CD14-positive monocyte (primary cell): ENCODE measurements around the gene SPTSSB. TPM values are rescaled to one million over a fixed set of nuclear protein-coding genes. Genes with fewer than 3 reads are reported as not detected.

Experiments
- DNase-seq, 3 donors: peaks; one replicate each; pipeline ENCODE4 v3.0.0-alpha.2; 2011 to 2022
- H2AFZ ChIP-seq: 2 replicates; pipeline ENCODE4 v1.6.0; 2012; ENCODE audit warnings: mild to moderate bottlenecking, low read depth, low read length, inconsistent platforms; ENCODE audit not compliant: insufficient read depth, poor library complexity, severe bottlenecking
- H3K27ac ChIP-seq, 2 donors: 1 replicate in 1 of 2; 2 replicates in 1 of 2; pipeline ENCODE4 v1.5.1; 2012 to 2013; ENCODE audit warnings: low read length in 2 of 2, control low read depth in 1 of 2, inconsistent platforms in 1 of 2, low read depth in 1 of 2, mild to moderate bottlenecking in 1 of 2
- H3K27me3 ChIP-seq, 2 donors: one replicate each; pipeline versions ENCODE4 v1.6.0 to v1.6.1; 2011 to 2013; ENCODE audit warnings: low read length in 2 of 2; ENCODE audit not compliant: control insufficient read depth in 2 of 2, insufficient read depth in 2 of 2
- H3K36me3 ChIP-seq, 2 donors: replicated peaks in 1 of 2; 1 replicate in 1 of 2; 2 replicates in 1 of 2; pipeline versions ENCODE4 v1.5.1 to v1.6.1; 2012 to 2013; ENCODE audit warnings: low read length in 2 of 2, control low read depth in 1 of 2, inconsistent platforms in 1 of 2, mild to moderate bottlenecking in 1 of 2; ENCODE audit not compliant: insufficient read depth in 2 of 2, control insufficient read depth in 1 of 2
- H3K4me1 ChIP-seq, 2 donors: 1 replicate in 1 of 2; 2 replicates in 1 of 2; pipeline versions ENCODE4 v1.5.1 to v1.6.1; 2012 to 2013; ENCODE audit warnings: low read length in 2 of 2, control low read depth in 1 of 2, inconsistent platforms in 1 of 2, mild to moderate bottlenecking in 1 of 2, moderate library complexity in 1 of 2; ENCODE audit not compliant: insufficient read depth in 2 of 2, control insufficient read depth in 1 of 2
- H3K4me2 ChIP-seq: replicated peaks from 2 replicates; pipeline ENCODE3; 2012; ENCODE audit warnings: low read length, moderate library complexity, mild to moderate bottlenecking; ENCODE audit not compliant: poor library complexity, severe bottlenecking; ENCODE audit errors: extremely low read depth
- H3K4me3 ChIP-seq, 3 experiments: fragments of 200-600 bp in 1 of 3; sonication (generic) in 1 of 3; replicated peaks in 1 of 3; 1 replicate in 2 of 3; 2 replicates in 1 of 3; pipeline ENCODE4 v1.5.1; 2011 to 2013; ENCODE audit warnings: low read length in 3 of 3, mild to moderate bottlenecking in 3 of 3, control low read depth in 2 of 3, low read depth in 2 of 3, inconsistent platforms in 1 of 3, moderate library complexity in 1 of 3
- H3K79me2 ChIP-seq: 2 replicates; pipeline ENCODE4 v1.6.0; 2012; ENCODE audit warnings: mild to moderate bottlenecking, control low read depth, inconsistent platforms, low read length, moderate library complexity; ENCODE audit not compliant: insufficient read depth
- H3K9ac ChIP-seq: 2 replicates; pipeline ENCODE4 v1.6.0; 2017; ENCODE audit warnings: low read length, mild to moderate bottlenecking; ENCODE audit not compliant: insufficient read depth, poor library complexity, severe bottlenecking
- H3K9me3 ChIP-seq, 2 donors: replicated peaks in 1 of 2; 1 replicate in 1 of 2; 2 replicates in 1 of 2; pipeline versions ENCODE4 v1.5.1 to v1.6.1; 2012 to 2013; ENCODE audit warnings: low read length in 2 of 2, control low read depth in 1 of 2; ENCODE audit not compliant: control insufficient read depth in 1 of 2, insufficient read depth in 1 of 2
- H4K20me1 ChIP-seq: 2 replicates; pipeline ENCODE4 v1.6.0; 2012; ENCODE audit warnings: mild to moderate bottlenecking, low read length, control low read depth, moderate library complexity; ENCODE audit not compliant: insufficient read depth
- H3K27ac Mint-ChIP-seq, 7 donors: one replicate each; pipeline ENCODE4 v1.8.0; 2020; ENCODE audit warnings: mild to moderate bottlenecking in 7 of 7, mixed read lengths in 7 of 7, moderate library complexity in 6 of 7, inconsistent platforms in 2 of 7
- H3K27me3 Mint-ChIP-seq, 3 donors: one replicate each; pipeline ENCODE4 v1.8.0; 2021 to 2022; ENCODE audit warnings: low read depth in 3 of 3, mild to moderate bottlenecking in 3 of 3, mixed read lengths in 3 of 3, moderate library complexity in 3 of 3, inconsistent platforms in 1 of 3
- H3K36me3 Mint-ChIP-seq, 2 donors: one replicate each; pipeline ENCODE4 v1.8.0; 2020; ENCODE audit warnings: mixed read lengths in 2 of 2, inconsistent platforms in 1 of 2, mild to moderate bottlenecking in 1 of 2
- H3K4me1 Mint-ChIP-seq: one replicate; pipeline ENCODE4 v1.8.0; 2020; ENCODE audit warnings: mild to moderate bottlenecking, mixed read lengths
- H3K4me3 Mint-ChIP-seq, 2 donors: one replicate each; pipeline ENCODE4 v1.8.0; 2020; ENCODE audit warnings: mild to moderate bottlenecking in 2 of 2, mixed read lengths in 2 of 2, moderate library complexity in 1 of 2
- H3K9me3 Mint-ChIP-seq, 7 donors: one replicate each; pipeline ENCODE4 v1.8.0; 2020 to 2022; ENCODE audit warnings: mixed read lengths in 7 of 7, mild to moderate bottlenecking in 6 of 7, moderate library complexity in 6 of 7, inconsistent platforms in 2 of 7
- WGBS: methylation state at CpG from one replicate; pipeline ENCODE4 v1.1.5; 2013; ENCODE audit warnings: missing lambda C conversion rate; ENCODE audit not compliant: insufficient coverage; 5-methylcytosine and 5-hydroxymethylcytosine counted together
- intact Hi-C, 2 donors: fragments of 100-400 bp; cut with micrococcal nuclease; formaldehyde crosslinking; loops; one replicate each; pipeline versions ENCODE4 v1.15.0 to v1.15.1; 2023
- polyA plus RNA-seq, 3 donors: library from polyadenylated mRNA; depleted of rRNA in 1 of 3; unstranded in 2 of 3; stranded (reverse) in 1 of 3; fragments of 300-500 nt in 2 of 3; fragments of >200 nt in 1 of 3; fragmentation: Illumina TruSeq in 2 of 3; gene quantifications; 1 replicate in 2 of 3; 2 replicates in 1 of 3; pipeline ENCODE4 v1.2.3, GENCODE V29; 2012 to 2021
- TF ChIP-seq, protein P1 (sequence below): fragments of 200-600 bp; IDR thresholded peaks from one replicate; pipeline ENCODE4 v1.8.0; 2022; ENCODE audit warnings: antibody characterized with exemption, mild to moderate bottlenecking

SPTSSB gene
- polyA plus RNA-seq, 3 donors, result not detected

DNA sequence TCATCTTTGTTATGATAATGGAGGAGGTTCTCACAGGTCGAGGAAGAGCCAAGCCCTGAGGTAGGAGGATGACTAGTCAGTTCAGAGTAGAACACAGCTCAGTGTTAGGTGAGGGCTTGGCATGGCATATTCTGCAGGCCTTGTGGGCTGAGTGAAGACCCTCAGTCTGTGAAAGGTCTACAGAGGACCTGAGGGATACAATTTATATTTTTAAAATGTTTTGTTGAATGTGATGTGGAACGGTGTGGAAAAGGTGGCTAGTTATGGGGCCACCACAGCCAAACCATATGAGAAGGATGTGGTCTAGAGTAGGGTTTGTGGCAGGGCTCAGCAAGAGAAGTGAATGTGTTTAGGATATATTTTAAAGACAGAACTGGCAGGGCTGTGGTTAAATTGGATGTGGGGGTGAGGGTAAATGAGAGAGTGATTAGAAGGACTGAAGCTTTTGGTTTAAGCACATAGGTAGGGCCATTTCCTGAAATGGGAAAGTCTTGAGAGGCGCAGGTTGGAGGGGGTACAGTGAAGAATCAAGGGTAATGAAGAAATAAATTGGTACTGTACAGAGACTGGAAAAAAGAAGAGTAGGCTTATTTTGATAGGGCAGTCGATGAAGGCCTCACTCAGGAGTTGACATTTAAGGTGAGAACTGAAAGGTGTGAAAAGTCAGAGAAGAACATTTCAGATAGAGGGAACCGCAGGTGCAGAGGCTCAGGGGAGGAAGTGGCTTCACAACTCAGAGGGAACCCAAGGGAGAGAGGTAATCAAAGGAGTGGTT, 60.5 kb downstream of the SPTSSB start:
- Histone ChIP-seq H3K9me3 (no peaks in the 10 kb centered on the region), H4K20me1 (no peaks in the 10 kb centered on the region), H3K4me1 (no peaks in the 10 kb centered on the region), H3K9ac (no peak overlapping the region), H3K79me2 (no peaks in the 10 kb centered on the region), H3K4me3 (no peak overlapping the region), H3K4me2 (no peak overlapping the region), H3K27me3 (no peaks in the 10 kb centered on the region), H3K27ac (no peak overlapping the region), H2AFZ (no peak overlapping the region), H3K36me3 (no peaks in the 10 kb centered on the region)
- Mint-ChIP-seq H3K4me3 (no peak overlapping the region), H3K4me1 (peaks cover 6% of the 10 kb centered on the region), H3K36me3 (no peaks in the 10 kb centered on the region), H3K9me3 (peaks cover 0 to 14% (median 0%) of the 10 kb centered on the region in 7 donors), H3K27me3 (peaks cover 0 to 5% (median 3%) of the 10 kb centered on the region in 3 donors), H3K27ac (no peak overlapping the region)
- TF ChIP-seq, protein P1, sequence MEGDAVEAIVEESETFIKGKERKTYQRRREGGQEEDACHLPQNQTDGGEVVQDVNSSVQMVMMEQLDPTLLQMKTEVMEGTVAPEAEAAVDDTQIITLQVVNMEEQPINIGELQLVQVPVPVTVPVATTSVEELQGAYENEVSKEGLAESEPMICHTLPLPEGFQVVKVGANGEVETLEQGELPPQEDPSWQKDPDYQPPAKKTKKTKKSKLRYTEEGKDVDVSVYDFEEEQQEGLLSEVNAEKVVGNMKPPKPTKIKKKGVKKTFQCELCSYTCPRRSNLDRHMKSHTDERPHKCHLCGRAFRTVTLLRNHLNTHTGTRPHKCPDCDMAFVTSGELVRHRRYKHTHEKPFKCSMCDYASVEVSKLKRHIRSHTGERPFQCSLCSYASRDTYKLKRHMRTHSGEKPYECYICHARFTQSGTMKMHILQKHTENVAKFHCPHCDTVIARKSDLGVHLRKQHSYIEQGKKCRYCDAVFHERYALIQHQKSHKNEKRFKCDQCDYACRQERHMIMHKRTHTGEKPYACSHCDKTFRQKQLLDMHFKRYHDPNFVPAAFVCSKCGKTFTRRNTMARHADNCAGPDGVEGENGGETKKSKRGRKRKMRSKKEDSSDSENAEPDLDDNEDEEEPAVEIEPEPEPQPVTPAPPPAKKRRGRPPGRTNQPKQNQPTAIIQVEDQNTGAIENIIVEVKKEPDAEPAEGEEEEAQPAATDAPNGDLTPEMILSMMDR, result no peak
- DNase-seq, result no peak
- 34% methylated on average over 5 of the region's 5 CpGs for WGBS
- intact Hi-C loops, result no loop called here

DNA sequence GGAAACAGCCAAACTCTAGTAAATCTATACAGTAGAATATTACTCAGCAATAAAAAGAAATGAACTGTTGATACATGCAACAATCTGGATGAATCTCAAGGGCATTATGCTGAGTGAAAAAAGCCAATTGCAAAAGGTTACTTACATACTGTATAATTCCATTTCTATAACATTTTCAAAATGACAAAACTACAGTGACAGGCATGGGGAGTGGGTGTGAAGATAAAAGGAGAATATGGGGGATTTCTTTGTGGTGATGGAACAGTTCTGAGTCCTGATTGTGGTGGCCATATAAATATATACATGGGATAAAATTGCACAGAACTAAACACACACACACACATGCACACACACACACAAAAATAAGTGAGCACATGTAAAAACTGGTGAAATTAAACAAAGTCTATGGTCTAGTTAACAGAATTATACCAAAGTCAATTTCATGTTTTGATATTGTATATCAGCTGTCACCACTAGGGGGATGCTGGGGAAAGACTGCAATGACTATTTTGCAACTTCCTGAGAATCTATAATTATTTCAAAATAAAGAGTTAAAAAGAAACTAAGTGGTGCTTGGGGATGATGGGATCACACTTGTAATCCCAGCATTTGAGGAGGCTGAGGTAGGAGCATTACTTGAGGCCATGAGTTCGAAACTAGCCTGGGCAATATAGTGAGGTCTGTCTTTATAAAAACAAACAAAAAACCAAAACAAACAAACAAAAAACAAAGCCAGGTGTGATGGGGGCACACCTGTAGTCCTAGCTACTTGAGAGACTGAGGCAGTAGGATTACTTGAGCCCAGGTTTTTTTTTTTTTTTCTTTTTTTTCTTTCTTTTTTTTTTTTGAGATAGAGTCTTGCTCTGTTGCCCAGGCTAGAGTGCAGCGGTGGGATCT, 66.0 kb downstream of the SPTSSB start:
- TF ChIP-seq, protein P1, result peak; percentile 78
- H3K36me3 ChIP-seq, result no peaks in the 10 kb centered on the region
- H3K4me1 ChIP-seq, result no peaks in the 10 kb centered on the region
- H3K4me2 ChIP-seq, result no peak overlapping the region
- H3K9me3 ChIP-seq, result no peaks in the 10 kb centered on the region
- WGBS, result no CpG with 5 or more reads among the region's 2 CpGs
- no peak overlapping the region for H3K9ac ChIP-seq
- intact Hi-C loops, result no loop called here
- DNase-seq, result peak; percentile 5 to 20 (median 18)
- no peak overlapping the region for H3K27ac Mint-ChIP-seq
- H3K27me3 ChIP-seq, result no peaks in the 10 kb centered on the region
- H3K9me3 Mint-ChIP-seq, result peaks cover 0 to 10% (median 0%) of the 10 kb centered on the region in 7 donors
- H4K20me1 ChIP-seq, result no peaks in the 10 kb centered on the region
- H3K79me2 ChIP-seq, result no peaks in the 10 kb centered on the region
- H3K27ac ChIP-seq, result no peak overlapping the region
- H2AFZ ChIP-seq, result no peak overlapping the region
- H3K27me3 Mint-ChIP-seq, result peaks cover 0 to 2% (median 0%) of the 10 kb centered on the region in 3 donors
- H3K4me3 ChIP-seq, result no peak overlapping the region
- peaks cover 11% of the 10 kb centered on the region for H3K4me1 Mint-ChIP-seq
- H3K4me3 Mint-ChIP-seq, result no peak overlapping the region
- no peaks in the 10 kb centered on the region for H3K36me3 Mint-ChIP-seq
